SK-N-SH treated with all-trans-retinoic acid at 6 μM for 48 hours (cell line): Measurements from ENCODE around the gene RBM23.

Source experiments
- BACH2 ChIP-seq: fragments of 250-450 bp; sonication (Bioruptor Pico); IDR thresholded peaks from 2 replicates; pipeline ENCODE4 v1.9.0; 2021; ENCODE audit warnings: mild to moderate bottlenecking, borderline replicate concordance
- CSDC2 ChIP-seq: fragments of 250-450 bp; sonication (Bioruptor Pico); IDR thresholded peaks from 2 replicates; pipeline ENCODE4 v1.5.0; 2020; ENCODE audit warnings: mild to moderate bottlenecking, moderate library complexity
- ESRRG ChIP-seq: fragments of 250-450 bp; sonication (Bioruptor Pico); IDR thresholded peaks from 2 replicates; pipeline ENCODE4 v1.6.1; 2021; ENCODE audit warnings: mild to moderate bottlenecking
- ISL1 ChIP-seq: fragments of 250-450 bp; sonication (Bioruptor Pico); IDR thresholded peaks from 2 replicates; pipeline ENCODE4 v2.1.2; 2022; ENCODE audit warnings: mild to moderate bottlenecking, moderate library complexity
- RARB ChIP-seq: fragments of 250-450 bp; sonication (Bioruptor Pico); IDR thresholded peaks from 2 replicates; pipeline ENCODE4 v1.8.0; 2021; ENCODE audit warnings: mild to moderate bottlenecking, moderate library complexity
- TCF4 ChIP-seq: fragments of 250-450 bp; sonication (Bioruptor Pico); IDR thresholded peaks from 2 replicates; pipeline ENCODE4 v1.8.0; 2021; ENCODE audit warnings: mild to moderate bottlenecking, moderate library complexity, borderline replicate concordance
- ZFP3 ChIP-seq: fragments of 250-450 bp; sonication (Bioruptor Pico); IDR thresholded peaks from 2 replicates; pipeline ENCODE4 v1.5.0; 2020; ENCODE audit warnings: mild to moderate bottlenecking, moderate library complexity
- ZNF70 ChIP-seq: fragments of 450-650 bp; formaldehyde crosslinking; IDR thresholded peaks from 2 replicates; pipeline ENCODE4 v1.5.0; 2020; ENCODE audit warnings: mild to moderate bottlenecking, moderate library complexity
- TF ChIP-seq, protein P1 (sequence below): fragments of 250-450 bp; sonication (Bioruptor Pico); IDR thresholded peaks from 2 replicates; pipeline ENCODE4 v1.8.0; 2020; ENCODE audit warnings: mild to moderate bottlenecking, moderate library complexity, borderline replicate concordance
- TF ChIP-seq, protein P2 (sequence below): fragments of 250-450 bp; sonication (Bioruptor Pico); IDR thresholded peaks from 2 replicates; pipeline ENCODE4 v1.5.1; 2020; ENCODE audit warnings: low read depth, mild to moderate bottlenecking, moderate library complexity
- TF ChIP-seq, protein P3 (sequence below): fragments of 250-450 bp; sonication (Bioruptor Pico); IDR thresholded peaks from 2 replicates; pipeline ENCODE4 v1.5.0; 2020; ENCODE audit warnings: mild to moderate bottlenecking, moderate library complexity
- TF ChIP-seq, protein P4 (sequence below): fragments of 250-450 bp; sonication (Bioruptor Pico); IDR thresholded peaks from 2 replicates; pipeline ENCODE4 v1.5.1; 2021; ENCODE audit warnings: mild to moderate bottlenecking, moderate library complexity
- TF ChIP-seq, protein P5 (sequence below): fragments of 250-450 bp; sonication (Bioruptor Pico); IDR thresholded peaks from 2 replicates; pipeline ENCODE4 v1.8.0; 2021; ENCODE audit warnings: low read depth, mild to moderate bottlenecking, moderate library complexity, borderline replicate concordance

DNA sequence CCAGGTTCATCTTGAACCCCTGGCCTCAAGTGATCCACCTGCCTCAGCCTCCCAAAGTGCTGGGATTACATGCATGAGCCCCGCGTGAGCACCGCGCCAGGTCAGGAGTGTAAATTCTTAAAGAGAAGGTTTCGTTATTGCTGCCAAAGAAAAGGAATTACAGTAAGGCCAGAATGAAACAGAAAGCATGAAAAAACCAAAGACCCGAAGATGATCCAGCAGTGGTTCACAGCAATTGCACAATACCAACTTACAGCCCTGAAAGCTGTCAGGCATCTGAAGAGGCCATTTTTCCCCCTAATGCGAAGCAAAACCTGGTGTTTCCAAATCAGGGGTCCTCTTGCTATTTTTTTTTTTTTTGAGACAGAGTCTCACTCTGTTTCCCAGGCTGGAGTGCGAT is 10.3 kb downstream of the RBM23 start:
- TF ChIP-seq, protein P1, sequence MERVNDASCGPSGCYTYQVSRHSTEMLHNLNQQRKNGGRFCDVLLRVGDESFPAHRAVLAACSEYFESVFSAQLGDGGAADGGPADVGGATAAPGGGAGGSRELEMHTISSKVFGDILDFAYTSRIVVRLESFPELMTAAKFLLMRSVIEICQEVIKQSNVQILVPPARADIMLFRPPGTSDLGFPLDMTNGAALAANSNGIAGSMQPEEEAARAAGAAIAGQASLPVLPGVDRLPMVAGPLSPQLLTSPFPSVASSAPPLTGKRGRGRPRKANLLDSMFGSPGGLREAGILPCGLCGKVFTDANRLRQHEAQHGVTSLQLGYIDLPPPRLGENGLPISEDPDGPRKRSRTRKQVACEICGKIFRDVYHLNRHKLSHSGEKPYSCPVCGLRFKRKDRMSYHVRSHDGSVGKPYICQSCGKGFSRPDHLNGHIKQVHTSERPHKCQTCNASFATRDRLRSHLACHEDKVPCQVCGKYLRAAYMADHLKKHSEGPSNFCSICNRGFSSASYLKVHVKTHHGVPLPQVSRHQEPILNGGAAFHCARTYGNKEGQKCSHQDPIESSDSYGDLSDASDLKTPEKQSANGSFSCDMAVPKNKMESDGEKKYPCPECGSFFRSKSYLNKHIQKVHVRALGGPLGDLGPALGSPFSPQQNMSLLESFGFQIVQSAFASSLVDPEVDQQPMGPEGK (CRISPR knock-in tag), result no peak
- no peak for TF ChIP-seq ESRRG (CRISPR knock-in tag)
- no peak for TF ChIP-seq ISL1 (CRISPR knock-in tag)
- TF ChIP-seq BACH2 (CRISPR knock-in tag), result no peak
- TF ChIP-seq, protein P2, sequence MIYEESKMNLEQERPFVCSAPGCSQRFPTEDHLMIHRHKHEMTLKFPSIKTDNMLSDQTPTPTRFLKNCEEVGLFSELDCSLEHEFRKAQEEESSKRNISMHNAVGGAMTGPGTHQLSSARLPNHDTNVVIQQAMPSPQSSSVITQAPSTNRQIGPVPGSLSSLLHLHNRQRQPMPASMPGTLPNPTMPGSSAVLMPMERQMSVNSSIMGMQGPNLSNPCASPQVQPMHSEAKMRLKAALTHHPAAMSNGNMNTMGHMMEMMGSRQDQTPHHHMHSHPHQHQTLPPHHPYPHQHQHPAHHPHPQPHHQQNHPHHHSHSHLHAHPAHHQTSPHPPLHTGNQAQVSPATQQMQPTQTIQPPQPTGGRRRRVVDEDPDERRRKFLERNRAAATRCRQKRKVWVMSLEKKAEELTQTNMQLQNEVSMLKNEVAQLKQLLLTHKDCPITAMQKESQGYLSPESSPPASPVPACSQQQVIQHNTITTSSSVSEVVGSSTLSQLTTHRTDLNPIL, result no peak
- TF ChIP-seq, protein P3, sequence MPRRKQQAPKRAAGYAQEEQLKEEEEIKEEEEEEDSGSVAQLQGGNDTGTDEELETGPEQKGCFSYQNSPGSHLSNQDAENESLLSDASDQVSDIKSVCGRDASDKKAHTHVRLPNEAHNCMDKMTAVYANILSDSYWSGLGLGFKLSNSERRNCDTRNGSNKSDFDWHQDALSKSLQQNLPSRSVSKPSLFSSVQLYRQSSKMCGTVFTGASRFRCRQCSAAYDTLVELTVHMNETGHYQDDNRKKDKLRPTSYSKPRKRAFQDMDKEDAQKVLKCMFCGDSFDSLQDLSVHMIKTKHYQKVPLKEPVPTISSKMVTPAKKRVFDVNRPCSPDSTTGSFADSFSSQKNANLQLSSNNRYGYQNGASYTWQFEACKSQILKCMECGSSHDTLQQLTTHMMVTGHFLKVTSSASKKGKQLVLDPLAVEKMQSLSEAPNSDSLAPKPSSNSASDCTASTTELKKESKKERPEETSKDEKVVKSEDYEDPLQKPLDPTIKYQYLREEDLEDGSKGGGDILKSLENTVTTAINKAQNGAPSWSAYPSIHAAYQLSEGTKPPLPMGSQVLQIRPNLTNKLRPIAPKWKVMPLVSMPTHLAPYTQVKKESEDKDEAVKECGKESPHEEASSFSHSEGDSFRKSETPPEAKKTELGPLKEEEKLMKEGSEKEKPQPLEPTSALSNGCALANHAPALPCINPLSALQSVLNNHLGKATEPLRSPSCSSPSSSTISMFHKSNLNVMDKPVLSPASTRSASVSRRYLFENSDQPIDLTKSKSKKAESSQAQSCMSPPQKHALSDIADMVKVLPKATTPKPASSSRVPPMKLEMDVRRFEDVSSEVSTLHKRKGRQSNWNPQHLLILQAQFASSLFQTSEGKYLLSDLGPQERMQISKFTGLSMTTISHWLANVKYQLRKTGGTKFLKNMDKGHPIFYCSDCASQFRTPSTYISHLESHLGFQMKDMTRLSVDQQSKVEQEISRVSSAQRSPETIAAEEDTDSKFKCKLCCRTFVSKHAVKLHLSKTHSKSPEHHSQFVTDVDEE, result no peak
- TF ChIP-seq, protein P4, sequence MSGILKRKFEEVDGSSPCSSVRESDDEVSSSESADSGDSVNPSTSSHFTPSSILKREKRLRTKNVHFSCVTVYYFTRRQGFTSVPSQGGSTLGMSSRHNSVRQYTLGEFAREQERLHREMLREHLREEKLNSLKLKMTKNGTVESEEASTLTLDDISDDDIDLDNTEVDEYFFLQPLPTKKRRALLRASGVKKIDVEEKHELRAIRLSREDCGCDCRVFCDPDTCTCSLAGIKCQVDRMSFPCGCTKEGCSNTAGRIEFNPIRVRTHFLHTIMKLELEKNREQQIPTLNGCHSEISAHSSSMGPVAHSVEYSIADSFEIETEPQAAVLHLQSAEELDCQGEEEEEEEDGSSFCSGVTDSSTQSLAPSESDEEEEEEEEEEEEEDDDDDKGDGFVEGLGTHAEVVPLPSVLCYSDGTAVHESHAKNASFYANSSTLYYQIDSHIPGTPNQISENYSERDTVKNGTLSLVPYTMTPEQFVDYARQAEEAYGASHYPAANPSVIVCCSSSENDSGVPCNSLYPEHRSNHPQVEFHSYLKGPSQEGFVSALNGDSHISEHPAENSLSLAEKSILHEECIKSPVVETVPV, result no peak
- no peak for TF ChIP-seq CSDC2 (CRISPR knock-in tag)
- no peak for TF ChIP-seq ZNF70
- TF ChIP-seq, protein P5, sequence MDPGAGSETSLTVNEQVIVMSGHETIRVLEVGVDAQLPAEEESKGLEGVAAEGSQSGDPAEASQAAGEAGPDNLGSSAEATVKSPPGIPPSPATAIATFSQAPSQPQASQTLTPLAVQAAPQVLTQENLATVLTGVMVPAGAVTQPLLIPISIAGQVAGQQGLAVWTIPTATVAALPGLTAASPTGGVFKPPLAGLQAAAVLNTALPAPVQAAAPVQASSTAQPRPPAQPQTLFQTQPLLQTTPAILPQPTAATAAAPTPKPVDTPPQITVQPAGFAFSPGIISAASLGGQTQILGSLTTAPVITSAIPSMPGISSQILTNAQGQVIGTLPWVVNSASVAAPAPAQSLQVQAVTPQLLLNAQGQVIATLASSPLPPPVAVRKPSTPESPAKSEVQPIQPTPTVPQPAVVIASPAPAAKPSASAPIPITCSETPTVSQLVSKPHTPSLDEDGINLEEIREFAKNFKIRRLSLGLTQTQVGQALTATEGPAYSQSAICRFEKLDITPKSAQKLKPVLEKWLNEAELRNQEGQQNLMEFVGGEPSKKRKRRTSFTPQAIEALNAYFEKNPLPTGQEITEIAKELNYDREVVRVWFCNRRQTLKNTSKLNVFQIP (CRISPR knock-in tag), result no peak
- TF ChIP-seq RARB, result no peak
- no peak for TF ChIP-seq TCF4
- TF ChIP-seq ZFP3, result no peak
